IPS-NIHi11 (cell line): ENCODE data around the gene UGDH.
"Not testable (repeated sequence)": the region's sequence is repeated elsewhere in the genome, so short reads cannot be mapped to it uniquely, and the experiment has no call there.

ENCODE experiments used
- DNase-seq: peaks from one replicate; pipeline ENCODE4 v3.0.0; 2012; ENCODE audit warnings: mixed read lengths, low spot score

Gene UGDH

DNA sequence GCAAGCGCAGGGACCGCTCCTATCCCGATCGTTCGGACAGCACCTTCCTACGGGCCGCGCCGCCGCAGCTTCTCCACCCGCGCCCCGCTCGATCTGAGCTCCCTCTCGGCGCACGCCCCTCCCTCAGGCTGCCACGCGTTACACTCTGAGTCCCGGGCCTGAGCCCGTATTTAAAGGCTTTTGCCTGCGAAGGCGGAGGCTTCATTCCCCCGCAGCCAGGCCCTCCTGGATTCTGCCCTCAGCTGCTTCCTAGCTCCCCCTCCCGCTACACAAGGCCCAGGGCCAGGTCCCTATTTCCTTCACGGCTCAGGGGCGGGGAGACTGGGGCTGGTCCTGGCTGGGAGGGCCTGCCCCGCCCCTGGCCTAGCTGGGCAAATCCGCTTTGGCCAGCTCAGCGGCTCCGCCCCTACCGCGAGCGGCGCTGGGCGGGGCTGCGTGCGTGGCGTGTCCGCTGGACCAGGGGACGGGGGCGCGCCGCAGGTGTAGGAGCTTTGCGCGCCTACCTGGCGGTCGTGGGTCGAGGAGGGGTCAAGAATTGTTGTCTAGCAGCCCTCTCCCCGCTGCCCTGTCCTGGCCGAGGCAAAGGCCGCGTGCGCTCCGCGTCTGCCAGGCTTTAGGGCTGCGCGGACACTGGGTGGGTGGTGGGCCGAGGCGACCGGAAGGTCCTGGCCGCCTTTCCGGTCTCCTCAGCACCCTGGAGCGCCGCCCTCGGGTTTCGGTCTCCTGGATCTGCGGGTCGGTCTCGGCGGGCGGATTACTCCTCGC, at the start of gene UGDH:
Gene UGDH (minus strand): TSS at position 144 of the 765 bp plus-strand sequence. CDS start 5,927 bp downstream, outside the sequence.
- DNase-seq, result peak; percentile 99

DNA sequence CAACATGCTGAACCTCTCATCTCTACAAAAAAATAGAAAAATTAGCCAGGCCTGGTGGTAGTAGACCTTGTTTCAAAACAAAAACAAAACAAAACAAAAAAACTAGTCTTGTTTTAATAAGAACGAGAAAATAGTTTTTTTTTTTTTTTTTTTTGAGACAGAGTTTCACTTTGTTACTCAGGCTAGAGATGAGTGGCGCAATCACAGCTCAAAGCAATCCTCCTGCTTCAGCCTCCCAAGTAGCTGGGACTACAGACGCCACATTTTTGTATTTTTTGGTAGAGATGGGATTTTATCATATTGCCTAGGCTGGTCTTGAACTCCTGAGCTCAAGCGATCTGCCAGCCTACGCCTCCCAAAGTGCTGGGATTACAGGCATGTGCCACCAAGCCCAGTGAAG, 47.7 kb upstream of the UGDH start:
- DNase-seq, result no peak

DNA sequence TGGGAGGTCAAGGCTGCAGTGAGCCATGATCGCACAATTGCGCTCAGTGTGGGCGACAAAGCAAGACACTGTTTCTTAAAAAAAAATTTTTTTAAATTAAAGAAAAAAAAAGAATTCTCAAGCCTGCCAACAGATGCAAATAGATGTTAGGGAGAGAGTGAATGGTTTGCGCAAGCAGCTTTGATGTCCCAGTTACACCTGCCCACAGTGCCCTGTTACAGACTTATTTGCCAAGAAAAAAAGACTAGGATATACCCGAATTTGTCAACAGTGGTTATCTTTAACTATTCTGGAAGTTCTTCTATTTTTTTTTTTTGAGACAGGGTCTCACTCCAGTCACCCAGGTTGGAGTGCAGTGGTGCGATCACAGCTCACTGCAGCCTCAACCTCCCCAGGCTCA, 44.3 kb upstream of the UGDH start:
- DNase-seq, result no peak

DNA sequence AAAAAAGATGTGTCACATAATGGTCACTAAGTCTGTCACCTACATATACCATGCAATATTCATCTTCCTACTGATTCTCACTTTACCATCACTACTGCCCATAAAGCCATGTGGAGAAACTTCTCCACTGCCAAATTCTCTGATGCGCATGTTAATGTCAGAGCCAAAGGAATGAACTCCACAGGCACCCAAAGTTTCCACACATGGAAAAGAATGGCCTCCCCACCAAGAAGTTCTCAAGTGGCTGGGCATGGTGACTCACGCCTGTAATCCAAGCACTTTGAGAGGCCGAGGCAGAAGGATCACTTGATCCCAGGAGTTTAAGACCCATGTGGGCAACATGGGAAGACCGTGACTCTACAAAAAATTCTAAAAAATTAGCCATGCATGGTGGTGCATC, 43.8 kb upstream of the UGDH start:
- no peak for DNase-seq

GRCh38 chr4:39569209-39569608, 42.0 kb upstream of the UGDH start:
- DNase-seq, result no peak

- no peak for DNase-seq
Observed at GRCh38 chr4:39568805-39569204, 41.6 kb upstream of the UGDH start.

GRCh38 chr4:39565878-39566600, 38.8 kb upstream of the UGDH start:
- DNase-seq, result no peak

DNA sequence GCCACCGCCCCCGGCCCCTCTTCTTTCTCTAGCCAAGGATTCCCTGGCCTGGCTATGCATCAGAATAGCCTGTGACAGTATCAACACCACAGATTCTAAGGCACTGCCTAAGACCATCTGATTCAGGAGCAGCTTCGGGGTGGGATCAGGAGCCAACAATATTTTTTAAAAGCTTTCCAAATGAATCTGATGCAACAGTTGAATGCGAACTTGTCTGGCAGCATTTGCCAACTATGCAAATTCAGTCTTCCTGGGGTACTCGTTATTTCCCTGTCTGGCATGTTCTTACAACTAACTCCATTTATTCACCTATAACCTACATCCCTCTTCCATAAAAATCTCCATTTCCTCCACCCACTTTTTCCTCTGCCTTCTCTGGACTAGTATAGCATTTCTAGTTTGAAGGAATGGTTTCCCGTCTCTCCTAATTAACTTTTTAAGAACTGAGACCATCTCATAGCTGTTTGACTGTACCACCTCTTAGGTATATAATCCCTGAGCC, 36.2 kb upstream of the UGDH start:
- DNase-seq, result no peak

- no peak for DNase-seq
Observed at GRCh38 chr4:39562792-39563191, 35.6 kb upstream of the UGDH start.

GRCh38 chr4:39559626-39560025, 32.4 kb upstream of the UGDH start:
- DNase-seq, result no peak

- no peak for DNase-seq
Observed at GRCh38 chr4:39555472-39555871, 28.2 kb upstream of the UGDH start.

DNA sequence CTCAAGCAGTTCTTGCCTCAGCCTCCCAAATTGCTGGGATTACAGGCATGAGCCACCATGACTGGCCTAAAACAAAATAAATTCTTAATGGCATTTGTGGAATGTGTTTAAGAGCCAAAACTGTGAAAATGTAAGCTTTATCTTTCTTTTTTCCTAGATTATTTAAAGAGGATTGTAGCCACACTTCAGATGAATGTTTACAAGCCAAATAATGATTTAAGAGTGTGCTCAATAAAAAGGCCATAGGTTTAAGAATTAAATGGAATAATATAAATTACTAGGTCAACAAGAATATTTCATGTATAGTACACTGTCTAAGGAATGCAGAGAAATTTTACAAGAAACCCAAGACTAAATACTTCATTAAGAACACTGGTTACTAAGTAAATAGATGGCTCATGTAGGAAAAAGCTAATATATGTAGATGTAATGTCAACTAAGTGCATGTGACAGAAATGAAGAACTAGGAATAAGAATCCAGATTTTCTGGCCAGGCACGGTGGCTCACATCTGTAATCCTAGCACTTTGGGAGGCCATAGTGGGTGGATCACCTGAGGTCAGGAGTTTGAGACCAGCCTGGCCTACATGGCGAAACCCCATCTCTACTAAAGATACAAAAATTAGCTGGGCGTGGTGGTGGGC, 21.3 kb upstream of the UGDH start:
- DNase-seq, result no peak

DNA sequence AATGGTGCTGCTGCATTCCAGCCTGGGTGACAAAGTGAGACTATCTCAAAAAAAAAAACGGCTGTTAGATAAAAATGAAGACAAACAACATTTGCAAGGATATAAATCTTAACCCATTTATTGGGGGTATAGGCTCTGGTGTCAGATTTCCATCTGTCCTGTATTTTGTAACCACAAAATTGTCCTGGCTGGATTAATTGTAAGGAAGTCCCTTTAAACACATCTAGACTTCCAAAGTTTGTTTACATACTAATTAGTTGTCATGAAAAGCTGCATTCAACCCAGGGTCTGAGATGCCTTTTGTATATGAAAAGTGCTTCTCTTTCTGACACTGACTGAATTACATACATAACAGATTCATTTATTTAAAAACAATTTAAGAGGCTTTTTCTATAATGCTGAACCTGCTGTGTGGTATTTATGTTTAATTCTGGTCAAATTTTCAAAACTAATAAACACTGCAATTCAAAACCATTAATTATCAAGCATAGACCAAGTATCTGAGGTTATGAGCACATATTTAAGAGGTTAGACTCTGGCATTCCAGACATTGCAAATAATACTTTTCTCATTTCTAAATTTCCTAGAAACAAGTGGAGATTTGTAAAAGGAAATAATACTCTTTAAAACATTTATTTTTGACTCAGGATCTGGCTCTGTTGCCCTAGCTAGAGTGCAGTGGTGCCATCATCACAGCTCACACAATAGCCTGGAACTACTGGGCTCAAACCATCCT, 17.5 kb upstream of the UGDH start:
- DNase-seq, result no peak

DNA sequence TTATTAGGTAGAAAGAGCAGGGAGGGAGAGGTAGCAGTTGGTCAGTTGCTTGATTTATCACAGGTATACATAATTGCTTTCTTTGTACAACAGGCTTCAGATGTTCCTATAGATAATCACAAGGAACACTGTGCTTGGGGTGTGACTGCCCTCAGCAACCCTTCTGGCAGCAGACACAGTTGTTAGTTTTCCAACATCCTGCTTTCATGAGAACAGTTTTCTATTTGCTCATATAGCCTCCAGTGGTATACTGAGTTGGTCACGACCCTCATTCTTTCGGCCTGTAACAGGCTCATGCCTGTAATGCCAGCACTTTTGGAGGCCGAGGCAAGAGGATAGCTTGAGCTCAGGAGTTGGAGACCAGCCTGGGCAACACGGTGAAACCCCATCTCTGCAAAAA, 16.8 kb upstream of the UGDH start:
- not testable (repeated sequence) for DNase-seq

- DNase-seq, result no peak
Observed at GRCh38 chr4:39543034-39543433, 15.8 kb upstream of the UGDH start.

DNA sequence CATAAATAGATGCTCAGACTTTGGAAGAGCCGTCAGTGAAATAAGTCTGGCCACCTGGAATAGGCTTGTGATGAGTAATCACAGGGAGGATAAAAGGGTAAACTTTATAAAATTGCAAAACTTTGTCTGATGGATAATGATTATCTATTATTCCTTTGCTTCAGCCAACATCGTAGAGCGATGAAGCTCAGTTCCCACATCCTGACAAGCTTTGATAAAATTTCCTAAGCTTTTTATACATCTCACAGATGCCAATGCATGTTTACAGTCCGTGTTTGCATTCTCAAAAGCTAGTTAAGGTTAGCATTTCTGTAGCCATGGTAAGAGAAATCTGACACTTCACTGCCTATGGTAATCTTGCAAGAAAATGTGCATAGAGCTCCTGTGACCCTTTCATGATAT, 15.4 kb upstream of the UGDH start:
- no peak for DNase-seq

GRCh38 chr4:39541987-39542610, 14.9 kb upstream of the UGDH start:
- no peak for DNase-seq

DNA sequence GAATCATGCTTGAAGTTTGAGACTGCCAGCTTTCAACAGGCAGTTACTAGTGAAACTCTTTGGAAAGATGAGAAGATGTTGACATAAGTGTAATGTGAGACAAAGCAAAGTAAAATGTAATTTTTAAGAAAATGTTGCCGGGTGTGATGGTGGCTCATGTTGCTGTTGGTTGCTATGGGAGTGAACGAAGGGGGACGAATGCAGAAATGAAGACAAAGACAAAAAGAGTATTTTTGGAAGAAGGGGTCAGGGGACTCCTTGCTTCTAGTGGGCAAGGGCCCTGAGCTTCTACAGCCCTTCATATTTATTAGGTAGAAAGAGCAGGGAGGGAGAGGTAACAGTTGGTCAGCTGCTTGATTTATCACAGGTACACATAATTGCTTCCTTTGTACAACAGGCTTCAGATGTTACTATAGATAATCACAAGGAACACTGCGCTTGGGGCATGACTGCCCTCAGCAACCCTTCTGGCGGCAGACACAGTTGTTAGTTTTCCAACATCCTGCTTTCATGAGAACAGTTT, 11.9 kb upstream of the UGDH start:
- DNase-seq, result no peak

DNA sequence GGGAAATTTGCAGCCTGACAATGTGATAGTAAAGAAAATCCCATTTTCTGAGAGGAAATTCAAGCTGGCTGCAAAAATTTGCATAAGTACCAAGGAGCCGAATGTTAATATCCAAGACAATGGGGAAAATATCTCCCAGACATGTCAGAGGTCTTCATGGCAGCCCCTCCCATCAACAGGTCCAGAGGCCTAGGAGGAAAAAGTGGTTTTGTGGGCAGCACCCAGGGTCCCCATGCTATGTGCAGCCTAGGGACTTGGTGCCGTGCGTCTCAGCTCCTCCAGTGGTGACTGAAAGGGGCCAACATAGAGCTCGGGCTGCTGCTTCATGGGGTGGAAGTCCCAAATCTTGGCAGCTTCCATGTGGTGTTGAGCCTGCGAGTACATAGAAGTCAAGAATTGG, 6.3 kb upstream of the UGDH start:
- no peak for DNase-seq

DNA sequence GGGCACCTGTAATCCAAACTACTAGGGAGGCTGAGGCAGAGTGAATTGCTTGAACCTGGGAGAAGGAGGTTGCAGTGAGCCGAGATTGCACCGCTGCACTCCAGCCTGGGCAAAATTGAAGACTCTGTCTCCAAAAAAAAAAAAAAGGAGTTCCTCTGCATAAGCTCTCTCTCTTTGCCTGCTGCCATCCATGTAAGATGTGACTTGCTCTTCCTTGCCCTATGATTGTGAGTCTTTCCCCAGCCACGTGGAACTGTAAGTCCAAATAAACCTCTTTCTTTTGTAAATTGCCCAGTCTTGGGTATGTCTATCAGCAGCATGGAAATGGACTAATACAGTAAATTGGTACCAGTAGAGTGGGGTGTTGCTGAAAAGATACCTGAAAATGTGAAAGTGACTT, 5.0 kb upstream of the UGDH start:
- not testable (repeated sequence) for DNase-seq

GRCh38 chr4:39530682-39531081, 3.4 kb upstream of the UGDH start:
- no peak for DNase-seq

DNA sequence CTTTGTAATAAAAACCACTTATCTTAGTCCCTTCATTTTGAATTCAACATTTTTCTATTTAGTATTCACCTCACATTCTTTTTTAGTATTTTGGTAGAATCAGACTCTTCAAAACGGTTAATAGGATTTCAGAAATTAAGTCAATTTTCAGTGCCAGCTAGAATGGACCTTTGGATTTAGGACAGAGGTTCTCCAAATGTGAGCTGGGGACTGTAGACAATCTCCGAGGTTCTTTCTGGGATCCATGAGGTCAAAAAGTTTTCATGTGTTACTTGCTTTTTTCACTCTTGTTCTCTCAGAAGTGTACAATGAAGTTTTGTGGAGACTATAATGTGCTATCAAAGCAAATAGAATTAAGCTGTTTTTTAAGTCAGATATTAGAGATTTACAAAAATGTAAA, 2.3 kb upstream of the UGDH start:
- no peak for DNase-seq
